Upper lobe of left lung (tissue), 4 donors: ENCODE measurements around the gene MTSS2.
A peak's percentile ranks its signal among the peaks of the same experiment; 100 is the strongest.

Source experiments
- EP300 ChIP-seq, 4 donors: sonication (generic); formaldehyde crosslinking; IDR thresholded peaks; one replicate each; pipeline ENCODE4 v1.5.1; 2017; ENCODE audit warnings: antibody characterized with exemption in 4 of 4, control low read depth in 2 of 4
- POLR2A ChIP-seq, 4 donors: fragments of 450-650 bp; IDR thresholded peaks; one replicate each; pipeline ENCODE4 v1.5.1; 2016 to 2017; ENCODE audit warnings: antibody characterized with exemption in 4 of 4, mild to moderate bottlenecking in 2 of 4
- POLR2AphosphoS5 ChIP-seq, 2 donors: sonication (generic); formaldehyde crosslinking; IDR thresholded peaks; one replicate each; pipeline ENCODE4 v1.5.1; 2017; ENCODE audit warnings: antibody characterized with exemption in 2 of 2
- TF ChIP-seq, protein P1 (sequence below), 6 experiments: fragments of 450-650 bp in 4 of 6; fragments of 200-600 bp in 2 of 6; sonication (generic) in 2 of 6; IDR thresholded peaks; one replicate each; pipeline ENCODE4 v1.5.1; 2016 to 2019; ENCODE audit warnings: antibody characterized with exemption in 6 of 6

DNA sequence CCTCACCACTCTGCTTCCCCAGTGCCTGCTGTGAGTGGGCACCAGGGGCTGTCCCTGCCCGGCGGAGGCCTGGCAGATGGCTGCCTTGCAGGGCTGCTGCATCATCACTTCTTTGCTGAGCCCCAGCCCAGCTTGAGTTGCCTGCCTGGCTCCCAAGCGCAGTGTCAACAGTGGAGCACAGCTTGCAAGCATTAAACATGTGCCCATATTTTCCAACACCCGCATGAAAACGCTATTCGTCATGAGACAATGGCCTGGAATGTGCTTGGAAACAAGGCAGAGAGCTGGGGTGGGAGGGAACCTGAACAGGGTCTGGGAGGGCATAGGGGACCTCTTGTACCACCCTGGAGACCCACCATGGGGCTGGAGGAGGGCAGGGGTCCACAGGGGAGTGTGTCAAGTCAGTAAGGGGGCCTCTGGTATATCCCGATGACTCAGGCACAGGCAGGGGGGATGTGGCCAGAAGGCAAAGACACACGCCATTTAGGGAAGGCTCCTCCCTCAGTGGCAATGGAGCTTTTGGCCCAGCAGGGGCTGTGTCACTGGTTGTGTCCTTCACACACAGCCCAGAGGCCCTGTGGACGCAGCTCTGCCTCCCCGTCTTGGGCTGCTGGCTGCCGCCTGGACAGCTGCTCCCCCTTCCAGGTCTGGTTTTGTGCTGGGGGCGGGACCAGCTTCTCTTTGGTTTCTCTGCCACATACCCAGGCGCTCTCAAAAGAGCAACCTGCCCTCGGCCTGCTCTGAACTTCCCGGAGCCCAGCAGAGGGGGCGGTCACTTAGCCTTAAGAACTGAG, 17.4 kb upstream of the MTSS2 start:
- TF ChIP-seq, protein P1, sequence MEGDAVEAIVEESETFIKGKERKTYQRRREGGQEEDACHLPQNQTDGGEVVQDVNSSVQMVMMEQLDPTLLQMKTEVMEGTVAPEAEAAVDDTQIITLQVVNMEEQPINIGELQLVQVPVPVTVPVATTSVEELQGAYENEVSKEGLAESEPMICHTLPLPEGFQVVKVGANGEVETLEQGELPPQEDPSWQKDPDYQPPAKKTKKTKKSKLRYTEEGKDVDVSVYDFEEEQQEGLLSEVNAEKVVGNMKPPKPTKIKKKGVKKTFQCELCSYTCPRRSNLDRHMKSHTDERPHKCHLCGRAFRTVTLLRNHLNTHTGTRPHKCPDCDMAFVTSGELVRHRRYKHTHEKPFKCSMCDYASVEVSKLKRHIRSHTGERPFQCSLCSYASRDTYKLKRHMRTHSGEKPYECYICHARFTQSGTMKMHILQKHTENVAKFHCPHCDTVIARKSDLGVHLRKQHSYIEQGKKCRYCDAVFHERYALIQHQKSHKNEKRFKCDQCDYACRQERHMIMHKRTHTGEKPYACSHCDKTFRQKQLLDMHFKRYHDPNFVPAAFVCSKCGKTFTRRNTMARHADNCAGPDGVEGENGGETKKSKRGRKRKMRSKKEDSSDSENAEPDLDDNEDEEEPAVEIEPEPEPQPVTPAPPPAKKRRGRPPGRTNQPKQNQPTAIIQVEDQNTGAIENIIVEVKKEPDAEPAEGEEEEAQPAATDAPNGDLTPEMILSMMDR (IDR thresholded peaks at IDR 0.05): peak in 5 of 6 experiments; percentile 17 to 65 (median 30)
- no peak for TF ChIP-seq POLR2A (IDR thresholded peaks at IDR 0.05)
- TF ChIP-seq POLR2AphosphoS5 (IDR thresholded peaks at IDR 0.05): no peak
- peak in 1 of 4 donors; percentile 8 for TF ChIP-seq EP300 (IDR thresholded peaks at IDR 0.05)
